Right atrium auricular region (tissue), 2 donors: Measurements from ENCODE around the gene ANKRD18B. TPM values are rescaled to one million over a fixed set of nuclear protein-coding genes. Genes with fewer than 3 reads are reported as not detected.
"Not testable (repeated sequence)": the region's sequence is repeated elsewhere in the genome, so short reads cannot be mapped to it uniquely, and the experiment has no call there.

Source experiments
- DNase-seq: peaks from one replicate; pipeline ENCODE4 v3.0.0-alpha.2; 2019; ENCODE audit warnings: low spot score
- H3K27ac ChIP-seq, 2 donors: fragments of 200-600 bp; sonication (generic); 1 replicate in 1 of 2; 2 replicates in 1 of 2; pipeline ENCODE4 v1.5.1; 2016 to 2019
- H3K27me3 ChIP-seq, 2 donors: fragments of 200-600 bp; sonication (generic); one replicate each; pipeline versions ENCODE4 v1.5.1 to v1.6.0; 2017 to 2019
- H3K36me3 ChIP-seq: fragments of 200-600 bp; sonication (generic); one replicate; pipeline ENCODE4 v1.5.1; 2016
- H3K4me1 ChIP-seq, 2 donors: fragments of 200-600 bp; sonication (generic); one replicate each; pipeline versions ENCODE4 v1.5.1 to v1.6.0; 2017 to 2019
- H3K4me3 ChIP-seq, 2 donors: fragments of 200-600 bp; sonication (generic); 1 replicate in 1 of 2; 2 replicates in 1 of 2; pipeline ENCODE4 v1.5.1; 2017 to 2019; ENCODE audit warnings: mild to moderate bottlenecking in 1 of 2, moderate library complexity in 1 of 2
- H3K9me3 ChIP-seq, 2 donors: fragments of 200-600 bp; sonication (generic); one replicate each; pipeline ENCODE4 v1.5.1; 2019
- total RNA-seq, 2 donors: library from RNA; depleted of rRNA; stranded (reverse); fragments of >200 nt; gene quantifications; one replicate each; pipeline ENCODE4 v1.1.0, GENCODE V29; 2016
- TF ChIP-seq, protein P1 (sequence below), 2 donors: fragments of 200-600 bp; sonication (generic); IDR thresholded peaks; one replicate each; pipeline ENCODE4 v1.5.1; 2019; ENCODE audit warnings: antibody characterized with exemption in 2 of 2

ANKRD18B gene
- under 1 TPM in 1 of 2 donors, not detected in 1; 0.11 TPM for total RNA-seq

DNA sequence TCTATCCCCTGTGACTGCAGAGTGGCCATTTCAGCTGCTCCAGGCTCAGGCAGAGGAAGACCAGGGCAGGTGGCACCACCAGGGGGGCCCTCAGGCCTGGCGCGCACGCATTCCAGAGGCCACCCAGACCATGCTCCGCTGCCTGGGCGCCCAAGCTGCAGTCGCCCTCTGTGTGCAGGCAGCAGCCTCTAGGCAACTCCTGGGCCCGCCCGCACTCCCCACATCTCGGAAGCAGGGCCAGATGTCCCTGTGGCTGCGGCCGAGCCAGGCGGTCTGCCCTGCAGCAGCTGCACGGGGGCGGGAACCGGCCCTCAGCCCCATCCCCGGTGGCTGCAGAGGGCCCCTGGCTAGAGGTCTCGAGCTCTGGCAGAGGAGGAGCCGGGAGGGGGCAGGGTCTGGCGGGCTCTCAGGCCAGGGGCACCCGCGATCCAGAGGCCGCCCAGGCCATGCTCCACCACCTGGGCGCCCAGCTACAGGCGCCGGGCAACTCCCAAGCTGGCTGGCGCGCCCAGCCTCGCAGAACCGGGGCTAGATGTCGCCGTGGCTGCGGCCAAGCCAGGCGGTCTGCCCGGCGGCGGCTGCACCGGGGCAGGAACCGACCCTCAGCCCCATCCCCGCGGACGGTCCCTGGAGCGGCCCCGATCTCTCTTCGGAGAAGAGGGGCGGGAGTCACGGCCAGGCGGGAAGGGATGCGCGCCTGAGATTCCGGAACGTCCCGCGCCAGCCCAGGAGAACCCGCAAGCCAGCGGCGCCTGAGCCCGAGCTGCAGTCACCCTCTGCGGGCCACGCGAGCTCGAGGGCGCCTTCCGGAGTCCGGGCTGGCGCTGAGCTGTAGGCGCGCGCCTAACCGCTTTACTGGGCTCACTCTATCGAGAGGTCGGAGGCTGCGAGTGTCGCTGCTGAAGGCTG lies at the start of gene ANKRD18B:
ANKRD18B (plus strand) TSS at position 855 of the 909 bp plus-strand sequence. CDS start 239 bp downstream, outside the sequence.
- peak within 1 kb of the TSS; percentile 28 to 50 for H3K4me3 ChIP-seq
- not testable (repeated sequence) for DNase-seq, H3K27me3 ChIP-seq, H3K9me3 ChIP-seq, H3K36me3 ChIP-seq, H3K27ac ChIP-seq
- TF ChIP-seq, protein P1, sequence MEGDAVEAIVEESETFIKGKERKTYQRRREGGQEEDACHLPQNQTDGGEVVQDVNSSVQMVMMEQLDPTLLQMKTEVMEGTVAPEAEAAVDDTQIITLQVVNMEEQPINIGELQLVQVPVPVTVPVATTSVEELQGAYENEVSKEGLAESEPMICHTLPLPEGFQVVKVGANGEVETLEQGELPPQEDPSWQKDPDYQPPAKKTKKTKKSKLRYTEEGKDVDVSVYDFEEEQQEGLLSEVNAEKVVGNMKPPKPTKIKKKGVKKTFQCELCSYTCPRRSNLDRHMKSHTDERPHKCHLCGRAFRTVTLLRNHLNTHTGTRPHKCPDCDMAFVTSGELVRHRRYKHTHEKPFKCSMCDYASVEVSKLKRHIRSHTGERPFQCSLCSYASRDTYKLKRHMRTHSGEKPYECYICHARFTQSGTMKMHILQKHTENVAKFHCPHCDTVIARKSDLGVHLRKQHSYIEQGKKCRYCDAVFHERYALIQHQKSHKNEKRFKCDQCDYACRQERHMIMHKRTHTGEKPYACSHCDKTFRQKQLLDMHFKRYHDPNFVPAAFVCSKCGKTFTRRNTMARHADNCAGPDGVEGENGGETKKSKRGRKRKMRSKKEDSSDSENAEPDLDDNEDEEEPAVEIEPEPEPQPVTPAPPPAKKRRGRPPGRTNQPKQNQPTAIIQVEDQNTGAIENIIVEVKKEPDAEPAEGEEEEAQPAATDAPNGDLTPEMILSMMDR (IDR thresholded peaks at IDR 0.05) = peak in 1 of 2 donors; percentile 52
- H3K4me1 ChIP-seq = peaks cover 0 to 14% of the 10 kb centered on the region in 2 donors

DNA sequence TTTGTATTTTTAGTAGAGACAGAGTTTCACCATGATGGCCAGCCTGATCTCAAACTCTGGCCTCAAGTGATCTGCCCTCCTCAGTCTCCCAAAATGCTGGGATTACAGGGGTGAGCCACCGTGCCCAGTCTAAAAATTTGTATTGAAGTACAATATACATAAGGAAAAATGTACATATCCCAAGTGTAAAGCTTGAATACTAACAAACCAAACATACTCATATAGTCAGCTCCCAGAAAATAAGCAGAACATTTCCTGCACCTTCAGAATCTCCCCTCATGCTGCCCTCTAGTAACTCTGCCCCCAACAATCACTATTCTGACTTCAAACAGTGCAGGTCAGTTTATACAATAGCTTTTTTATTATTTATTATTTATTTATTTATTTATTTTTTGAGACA lies 48.7 kb upstream of the ANKRD18B start:
- no peak overlapping the region for H3K27ac ChIP-seq
- no peak overlapping the region for H3K4me3 ChIP-seq
- peaks cover 0 to 22% of the 10 kb centered on the region in 2 donors for H3K4me1 ChIP-seq
- TF ChIP-seq, protein P1 (IDR thresholded peaks at IDR 0.05) = no peak
- H3K27me3 ChIP-seq = no peaks in the 10 kb centered on the region
- DNase-seq = peak; percentile 30
- H3K36me3 ChIP-seq = peaks cover 13% of the 10 kb centered on the region
- no peaks in the 10 kb centered on the region for H3K9me3 ChIP-seq

DNA sequence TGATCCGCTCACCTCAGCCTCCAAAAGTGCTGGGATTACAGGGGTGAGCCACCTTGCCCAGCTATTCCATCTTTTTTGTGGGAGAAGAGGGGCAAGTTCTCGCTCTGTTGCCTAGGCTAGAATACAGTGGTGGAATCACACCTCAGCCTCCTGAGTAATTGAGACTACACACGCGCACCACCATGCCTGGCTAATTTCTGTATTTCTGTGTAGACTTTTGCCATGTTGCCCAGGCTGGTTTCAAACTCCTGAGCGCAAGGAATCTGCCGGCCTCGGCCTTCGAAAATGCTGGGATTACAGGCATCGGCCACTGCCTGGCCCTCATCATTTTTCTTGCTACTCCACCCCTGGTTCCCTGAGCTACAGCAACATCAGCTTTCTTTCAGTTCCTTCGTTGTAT lies 47.5 kb upstream of the ANKRD18B start:
- DNase-seq = peak; percentile 40

DNA sequence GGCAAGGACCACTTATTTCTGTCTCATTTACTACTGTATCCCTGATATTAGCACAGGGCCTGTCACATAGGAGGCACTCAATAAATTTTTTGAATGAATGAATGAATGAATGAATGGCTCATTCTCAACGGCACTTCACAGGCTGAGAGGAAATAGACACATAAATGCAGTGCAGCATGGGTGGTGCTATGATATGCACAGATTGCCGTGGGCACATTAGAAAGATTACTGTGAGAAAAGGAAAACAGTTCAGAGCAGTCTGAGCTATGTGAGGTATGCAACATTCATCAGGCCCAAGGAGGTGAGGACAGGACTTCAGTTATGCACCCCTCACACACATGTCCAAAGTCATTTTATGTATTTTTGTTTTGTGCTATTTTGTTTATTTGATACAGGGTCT lies 43.9 kb upstream of the ANKRD18B start:
- H3K36me3 ChIP-seq = no peaks in the 10 kb centered on the region
- H3K27ac ChIP-seq = no peak overlapping the region
- no peak overlapping the region for H3K4me3 ChIP-seq
- no peaks in the 10 kb centered on the region for H3K27me3 ChIP-seq
- H3K4me1 ChIP-seq = no peaks in the 10 kb centered on the region
- no peaks in the 10 kb centered on the region for H3K9me3 ChIP-seq
- DNase-seq = no peak
- TF ChIP-seq, protein P1 (IDR thresholded peaks at IDR 0.05) = no peak

More for the DNA sequence above, 47.5 kb upstream of the ANKRD18B start:
- H3K36me3 ChIP-seq = peaks cover 7% of the 10 kb centered on the region
- H3K27me3 ChIP-seq = no peaks in the 10 kb centered on the region
- TF ChIP-seq, protein P1 (IDR thresholded peaks at IDR 0.05) = no peak
- no peak overlapping the region for H3K4me3 ChIP-seq
- H3K9me3 ChIP-seq = no peaks in the 10 kb centered on the region
- peaks cover 0 to 22% of the 10 kb centered on the region in 2 donors for H3K4me1 ChIP-seq
- H3K27ac ChIP-seq = no peak overlapping the region

DNA sequence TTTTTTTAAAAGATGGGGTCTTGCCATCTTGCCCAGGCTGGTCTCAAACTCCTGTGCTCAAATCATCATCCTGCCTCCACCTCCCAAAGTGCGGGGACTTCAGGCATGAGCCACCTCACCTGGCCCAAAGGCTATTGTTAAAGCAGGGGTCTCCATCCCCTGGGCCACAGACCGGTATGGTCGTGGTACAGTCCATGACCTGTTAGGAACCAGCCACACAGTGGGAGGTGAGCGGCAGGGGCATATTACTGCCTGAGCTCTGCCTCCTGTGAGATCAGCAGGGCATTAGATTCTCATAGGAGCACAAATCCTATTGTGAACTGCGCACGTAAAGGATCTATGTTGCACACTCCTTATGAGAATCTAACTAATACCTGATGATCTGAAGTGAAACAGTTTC lies 43.1 kb upstream of the ANKRD18B start:
- Histone ChIP-seq H3K27ac (no peak overlapping the region), H3K4me3 (no peak overlapping the region), H3K4me1 (no peaks in the 10 kb centered on the region), H3K27me3 (no peaks in the 10 kb centered on the region), H3K36me3 (no peaks in the 10 kb centered on the region), H3K9me3 (no peaks in the 10 kb centered on the region)
- TF ChIP-seq, protein P1 (IDR thresholded peaks at IDR 0.05) = no peak
- DNase-seq = peak; percentile 21

DNA sequence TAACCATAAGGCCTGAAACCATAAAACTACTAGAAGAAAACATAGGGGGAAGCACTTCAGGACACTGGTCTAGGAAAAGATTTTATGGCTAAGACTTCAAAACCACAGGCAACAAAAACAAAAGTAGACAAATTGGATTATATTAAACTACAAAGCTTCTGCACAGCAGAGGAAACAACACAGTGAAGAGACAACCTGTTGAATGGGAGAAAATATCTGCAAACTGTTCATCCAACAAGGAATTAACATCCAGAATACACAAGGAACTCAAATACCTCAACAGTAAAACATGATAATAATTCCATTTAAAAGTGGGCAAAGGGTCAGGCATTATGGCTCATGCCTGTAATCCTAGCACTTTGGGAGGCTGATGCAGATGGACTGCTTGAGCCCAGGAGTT lies 38.7 kb upstream of the ANKRD18B start:
- not testable (repeated sequence) for H3K27ac ChIP-seq, H3K4me1 ChIP-seq, H3K27me3 ChIP-seq, DNase-seq, H3K36me3 ChIP-seq, H3K9me3 ChIP-seq, H3K4me3 ChIP-seq
